ENCODE results near the gene DLG2.
"Not testable (repeated sequence)": the region's sequence is repeated elsewhere in the genome, so short reads cannot be mapped to it uniquely, and the experiment has no call there.

The DLG2 gene

GRCh38 chr11:84993386-84993785 lies 633.8 kb downstream of the DLG2 start:
- DNase-seq (ENCODE audit: low read depth), result no peak

GRCh38 chr11:84990141-84990540 lies 637.0 kb downstream of the DLG2 start:
- no peak for DNase-seq (ENCODE audit: low read depth)

GRCh38 chr11:84987686-84988187 lies 639.4 kb downstream of the DLG2 start:
- not testable (repeated sequence) for DNase-seq (ENCODE audit: low read depth)

GRCh38 chr11:84981301-84981700 lies 645.8 kb downstream of the DLG2 start:
- DNase-seq (ENCODE audit: low read depth), result no peak

GRCh38 chr11:84969103-84969502 lies 658.0 kb downstream of the DLG2 start:
- DNase-seq (ENCODE audit: low read depth), result no peak

- no peak for DNase-seq (ENCODE audit: low read depth)
Observed at GRCh38 chr11:84965484-84965883, 661.7 kb downstream of the DLG2 start.

GRCh38 chr11:84963240-84963639 lies 663.9 kb downstream of the DLG2 start:
- no peak for DNase-seq (ENCODE audit: low read depth)

- no peak for DNase-seq (ENCODE audit: low read depth)
Observed at GRCh38 chr11:84962018-84962417, 665.1 kb downstream of the DLG2 start.

GRCh38 chr11:84958295-84958694 lies 668.8 kb downstream of the DLG2 start:
- no peak for DNase-seq (ENCODE audit: low read depth)

GRCh38 chr11:84950569-84951270 lies 676.4 kb downstream of the DLG2 start:
- no peak for DNase-seq (ENCODE audit: low read depth)

GRCh38 chr11:84947970-84948580 lies 679.1 kb downstream of the DLG2 start:
- DNase-seq (ENCODE audit: low read depth), result no peak

- no peak for DNase-seq (ENCODE audit: low read depth)
Observed at GRCh38 chr11:84947070-84947469, 680.1 kb downstream of the DLG2 start.

GRCh38 chr11:84930863-84931262 lies 696.3 kb downstream of the DLG2 start:
- no peak for DNase-seq (ENCODE audit: low read depth)

GRCh38 chr11:84929738-84930137 lies 697.4 kb downstream of the DLG2 start:
- no peak for DNase-seq (ENCODE audit: low read depth)

GRCh38 chr11:84924154-84924692 lies 702.9 kb downstream of the DLG2 start:
- no peak for DNase-seq (ENCODE audit: low read depth)

- no peak for DNase-seq (ENCODE audit: low read depth)
Observed at GRCh38 chr11:84923489-84923888, 703.7 kb downstream of the DLG2 start.

GRCh38 chr11:84922836-84923235 lies 704.3 kb downstream of the DLG2 start:
- DNase-seq (ENCODE audit: low read depth), result no peak

GRCh38 chr11:84922212-84922805 lies 704.8 kb downstream of the DLG2 start:
- DNase-seq (ENCODE audit: low read depth), result no peak

GRCh38 chr11:84914511-84914910 lies 712.6 kb downstream of the DLG2 start:
- no peak for DNase-seq (ENCODE audit: low read depth)

GRCh38 chr11:84909740-84910139 lies 717.4 kb downstream of the DLG2 start:
- no peak for DNase-seq (ENCODE audit: low read depth)

- DNase-seq (ENCODE audit: low read depth), result no peak
Observed at GRCh38 chr11:84906995-84907394, 720.1 kb downstream of the DLG2 start.

GRCh38 chr11:84905411-84905810 lies 721.7 kb downstream of the DLG2 start:
- no peak for DNase-seq (ENCODE audit: low read depth)

- DNase-seq (ENCODE audit: low read depth), result no peak
Observed at GRCh38 chr11:84902445-84902844, 724.7 kb downstream of the DLG2 start.
